ENCODE measurements around the gene VTI1A.

DNA sequence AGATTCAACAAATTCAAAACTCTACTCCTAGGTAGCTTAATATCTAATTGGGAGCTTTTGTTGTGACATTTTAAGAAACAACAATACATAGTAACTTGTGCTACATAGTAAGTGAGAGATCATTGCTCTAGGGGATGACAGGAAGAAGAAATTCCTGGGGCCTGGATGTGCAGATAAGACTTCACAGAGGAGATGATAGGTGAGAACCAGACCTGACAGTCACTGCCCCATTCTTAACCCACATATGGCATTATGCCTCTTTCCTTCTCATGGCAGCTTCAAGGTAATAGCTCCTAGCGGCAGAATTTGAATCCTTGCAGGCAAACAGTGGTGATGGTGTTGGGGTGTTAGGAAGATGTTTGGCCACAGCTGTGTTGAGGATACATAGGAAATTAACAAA is 233.6 kb downstream of the VTI1A start:
- no peak for TF ChIP-seq CTCF (IDR thresholded peaks at IDR 0.05; ENCODE audit: poor library complexity)
- no peak for TF ChIP-seq EZH2phosphoT487 (IDR thresholded peaks at IDR 0.05; ENCODE audit: low read depth, severe bottlenecking, unreplicated experiment)
